GM18870 (cell line): ENCODE measurements around the gene PTPRK.

Source experiments
- ATAC-seq: cut with Tn5 transposase; IDR thresholded peaks from one replicate; pipeline ENCODE4 v1.9.1; 2021; ENCODE audit warnings: moderate library complexity; ENCODE audit not compliant: unreplicated experiment

Gene PTPRK

GRCh38 chr6:128156321-128157111 is 363.9 kb downstream of the PTPRK start:
- no peak for ATAC-seq

- no peak for ATAC-seq
These were observed 364.6 kb downstream of the PTPRK start for GRCh38 chr6:128155826-128156225.

DNA sequence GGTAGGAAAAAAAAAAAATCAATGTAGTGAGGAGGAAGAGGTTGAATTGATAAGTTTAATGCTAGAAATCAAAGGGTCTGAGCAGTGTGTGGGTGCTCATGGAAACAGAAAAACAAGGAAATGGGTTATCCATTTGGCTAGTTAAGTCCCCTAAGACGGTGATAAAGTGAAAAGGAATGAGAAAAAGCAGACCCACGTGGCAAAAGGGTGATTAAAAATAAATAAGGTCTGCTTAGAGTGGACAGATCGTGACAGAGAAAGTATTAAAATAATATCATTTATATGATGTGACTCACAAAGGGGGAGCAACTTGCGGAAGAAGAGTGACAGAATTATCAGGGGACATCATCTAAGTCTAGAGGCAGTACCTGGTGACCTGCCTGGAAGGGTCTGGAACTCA is 367.8 kb downstream of the PTPRK start:
- ATAC-seq, result no peak

- no peak for ATAC-seq
These were observed 370.0 kb downstream of the PTPRK start for GRCh38 chr6:128150376-128150775.

DNA sequence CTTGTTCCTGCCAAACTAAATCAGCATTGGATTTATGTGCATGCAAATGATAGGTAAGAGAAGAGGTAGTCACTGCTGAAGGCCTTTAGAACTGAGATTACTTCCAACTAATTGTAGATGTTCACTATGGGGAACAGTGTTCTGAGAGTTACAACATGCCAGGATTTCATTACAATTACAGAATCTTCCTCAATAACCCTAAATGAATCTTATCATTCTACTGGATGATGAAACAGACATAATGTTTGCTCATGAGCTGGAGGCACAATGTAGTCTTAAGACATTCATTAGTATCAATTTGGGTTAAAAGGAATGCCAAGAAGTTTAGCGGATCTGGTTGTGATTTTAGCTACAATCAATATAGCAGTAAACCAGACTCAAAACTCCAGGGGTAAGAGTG is 370.6 kb downstream of the PTPRK start:
- no peak for ATAC-seq

GRCh38 chr6:128144320-128144719 is 376.1 kb downstream of the PTPRK start:
- no peak for ATAC-seq

DNA sequence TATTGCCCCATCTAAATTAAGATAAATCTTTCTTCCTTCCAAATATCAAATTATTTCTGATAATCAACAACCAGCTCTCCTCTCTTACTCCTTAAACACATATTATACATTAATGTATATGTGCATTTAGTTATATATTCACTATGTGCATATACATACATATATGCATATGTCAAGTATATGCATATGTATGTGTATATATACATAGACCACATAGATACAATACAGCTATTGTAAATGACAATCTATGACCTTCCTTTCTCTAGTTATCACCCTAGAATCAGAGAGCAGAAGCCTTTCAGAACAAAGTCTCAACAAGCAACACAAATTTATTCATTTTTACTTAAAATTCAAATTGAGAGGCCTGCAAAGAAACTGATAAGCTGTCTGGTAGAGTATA is 378.5 kb downstream of the PTPRK start:
- ATAC-seq, result no peak

DNA sequence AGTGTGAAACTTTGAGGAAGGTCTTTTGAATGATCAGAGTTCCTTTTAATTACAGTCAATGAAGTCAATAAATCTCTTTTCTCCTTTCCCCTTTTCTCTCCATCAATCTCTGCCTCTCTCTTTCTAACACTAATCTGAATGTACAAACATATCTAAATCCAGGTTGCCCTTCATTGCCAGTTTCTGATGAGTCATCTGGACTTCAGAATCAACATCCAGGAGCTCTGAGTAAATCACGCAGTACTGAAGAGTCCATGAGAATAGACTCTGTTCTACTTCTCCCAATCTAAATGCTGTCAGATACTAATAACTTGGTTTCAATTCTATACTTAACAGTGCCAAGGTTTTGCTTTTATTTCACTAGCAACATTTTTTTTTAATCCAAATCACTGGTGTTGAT is 380.9 kb downstream of the PTPRK start:
- ATAC-seq, result no peak

- ATAC-seq, result no peak
These were observed 381.7 kb downstream of the PTPRK start for GRCh38 chr6:128138694-128139093.

- peak; percentile 82 for ATAC-seq
These were observed 385.1 kb downstream of the PTPRK start for GRCh38 chr6:128135325-128135724.

GRCh38 chr6:128131566-128131965 is 388.8 kb downstream of the PTPRK start:
- ATAC-seq, result no peak

GRCh38 chr6:128131036-128131435 is 389.4 kb downstream of the PTPRK start:
- no peak for ATAC-seq

DNA sequence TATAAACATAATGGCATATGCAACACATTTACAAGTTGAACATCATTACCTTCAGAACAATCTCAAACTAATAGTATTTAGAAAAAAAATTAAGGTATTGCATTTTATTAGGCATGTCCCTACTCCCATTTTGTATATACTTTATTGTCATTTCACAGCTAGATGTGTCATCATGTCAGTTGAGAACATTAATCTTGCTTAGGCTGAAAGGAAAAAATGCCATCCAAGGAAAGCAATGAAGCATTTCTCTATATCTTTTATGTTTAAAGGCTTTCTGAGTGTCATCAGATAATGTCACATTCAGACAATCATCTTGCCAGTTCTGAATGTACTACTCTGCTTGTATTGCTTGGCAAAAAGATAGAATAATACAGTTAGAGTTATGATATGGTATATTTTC is 390.7 kb downstream of the PTPRK start:
- no peak for ATAC-seq

DNA sequence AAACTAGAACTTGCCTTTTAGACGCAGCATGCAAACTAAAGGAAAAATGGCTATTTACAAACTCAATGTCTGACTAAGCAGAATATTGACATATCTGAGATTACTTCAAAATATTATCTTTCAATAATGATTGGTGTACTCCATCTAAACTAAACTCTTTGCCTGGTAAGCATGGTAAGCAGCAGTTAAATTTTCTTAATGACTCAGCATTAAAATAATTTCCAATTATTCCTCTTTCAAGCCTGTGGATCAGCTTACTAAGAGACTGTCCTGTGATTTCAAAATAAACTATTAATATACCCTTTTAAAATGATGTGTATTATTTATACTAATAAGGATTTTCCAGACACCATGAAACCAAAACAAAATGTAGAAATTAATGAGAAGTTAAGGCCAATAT is 392.7 kb downstream of the PTPRK start:
- ATAC-seq, result no peak

GRCh38 chr6:128124713-128125112 is 395.7 kb downstream of the PTPRK start:
- ATAC-seq, result no peak

DNA sequence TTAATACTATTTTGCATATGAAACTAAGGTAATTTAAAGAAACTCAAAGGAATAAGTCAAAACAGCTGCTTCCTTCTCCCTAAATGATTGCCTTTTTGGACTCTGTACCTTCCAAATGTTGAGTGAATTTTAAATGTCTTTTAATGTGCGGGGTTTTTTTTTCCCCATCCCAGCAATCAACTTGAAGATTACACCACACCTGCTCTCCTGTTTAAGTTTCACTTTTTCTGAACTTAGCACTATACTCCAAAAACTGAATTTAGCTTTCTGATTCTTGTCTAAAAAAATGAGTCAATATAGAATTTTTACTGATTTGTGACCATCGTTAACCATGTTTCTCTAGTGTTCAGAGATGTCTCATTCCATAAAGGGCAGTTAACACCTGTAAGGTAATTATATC is 398.8 kb downstream of the PTPRK start:
- no peak for ATAC-seq

DNA sequence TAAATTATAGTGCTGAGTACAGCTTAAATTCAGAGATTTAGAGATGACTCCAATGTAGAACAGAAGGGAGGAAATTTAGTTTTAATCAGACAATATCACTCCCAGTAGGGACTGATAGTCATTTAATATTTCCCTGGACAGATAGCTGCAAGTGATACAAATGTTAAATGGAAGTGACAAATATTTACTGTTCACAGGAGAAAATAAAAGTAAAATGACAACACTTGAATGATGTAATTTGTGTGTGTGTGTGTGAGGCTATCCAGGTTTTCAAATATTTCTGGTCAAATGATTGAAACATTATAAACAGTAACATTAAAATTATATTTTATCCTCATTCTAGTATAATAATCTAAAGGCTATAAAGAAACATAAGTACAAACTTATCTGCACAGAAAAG is 399.2 kb downstream of the PTPRK start:
- no peak for ATAC-seq

DNA sequence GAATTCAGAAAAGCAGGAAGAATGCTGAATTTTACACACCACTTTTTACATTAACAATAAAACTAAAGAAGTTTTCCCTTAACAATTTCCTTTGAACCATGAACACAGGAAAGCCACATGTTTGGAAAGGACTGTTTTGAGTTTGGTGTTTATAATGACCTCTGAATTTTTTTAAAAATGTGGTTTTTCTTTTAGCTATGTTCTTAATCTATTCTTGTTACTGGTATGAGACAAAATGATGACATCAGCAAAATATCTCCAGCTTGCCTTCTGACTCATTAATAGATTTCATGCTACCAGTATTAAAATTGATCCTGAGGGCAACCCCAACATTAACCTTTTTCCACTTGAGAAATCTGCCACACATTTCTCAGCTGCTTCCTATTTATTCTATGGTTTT is 402.0 kb downstream of the PTPRK start:
- ATAC-seq, result no peak

GRCh38 chr6:128117916-128118315 is 402.5 kb downstream of the PTPRK start:
- ATAC-seq, result no peak

DNA sequence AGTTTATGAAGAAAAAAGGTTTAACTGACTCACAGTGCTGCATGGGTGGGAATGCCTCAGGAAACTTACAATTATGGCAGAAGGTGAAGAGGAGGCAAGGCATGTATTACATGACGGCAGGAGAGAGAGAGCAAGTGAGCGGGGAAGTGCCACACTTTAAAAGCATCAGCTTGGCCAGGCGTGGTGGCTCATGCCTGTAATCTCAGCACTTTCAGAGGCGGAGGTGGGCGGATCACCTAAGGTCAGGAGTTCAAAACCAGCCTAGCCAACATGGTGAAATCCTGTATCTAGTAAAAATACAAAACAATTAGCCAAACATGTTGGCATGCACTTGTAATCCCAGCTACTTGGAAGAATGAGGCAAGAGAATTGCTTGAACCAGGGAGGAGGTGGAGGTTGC is 406.2 kb downstream of the PTPRK start:
- ATAC-seq, result no peak

DNA sequence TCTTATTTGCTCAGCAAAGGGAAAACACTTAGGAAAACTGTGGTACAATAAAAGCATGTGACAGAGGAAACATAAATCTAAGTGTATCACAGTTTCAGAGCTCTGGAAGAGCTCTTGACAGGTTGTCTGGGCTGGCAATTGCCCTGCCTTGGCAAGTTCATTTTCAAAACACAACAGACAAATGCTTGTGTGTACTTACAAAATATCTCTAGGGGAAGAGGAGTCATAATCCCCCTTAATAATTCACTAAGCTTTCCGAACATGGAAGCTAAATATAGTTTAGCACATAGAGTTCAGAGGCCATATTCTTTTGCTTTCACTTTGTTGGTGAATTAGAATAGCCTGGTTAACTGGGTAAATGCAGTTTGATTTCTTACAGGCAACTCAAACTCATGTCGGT is 407.9 kb downstream of the PTPRK start:
- ATAC-seq, result peak; percentile 84

GRCh38 chr6:128111096-128111495 is 409.3 kb downstream of the PTPRK start:
- no peak for ATAC-seq

DNA sequence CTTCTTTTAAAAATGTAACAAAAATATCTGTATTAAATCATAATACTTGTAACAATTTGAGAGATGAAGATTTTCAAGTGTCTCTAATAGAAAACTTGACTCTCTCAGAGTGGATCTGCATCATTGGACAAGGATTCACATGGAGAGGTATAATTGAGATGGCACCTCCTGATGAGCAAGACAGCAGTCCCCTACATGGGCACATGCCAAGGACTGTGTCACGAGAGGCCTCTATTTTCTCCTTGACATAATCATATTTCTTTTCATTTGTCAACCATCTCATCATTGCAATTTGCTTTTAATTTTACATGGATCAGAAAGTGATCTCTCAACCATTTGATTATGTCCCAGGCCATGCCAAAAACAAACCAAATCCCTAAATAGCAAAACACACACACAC is 412.7 kb downstream of the PTPRK start:
- no peak for ATAC-seq
